GM12865 (cell line): Measurements from ENCODE around the gene CASZ1.
A peak's percentile ranks its signal among the peaks of the same experiment; 100 is the strongest.

Experiments used
- DNase-seq: peaks from one replicate; pipeline ENCODE4 v3.0.0; 2010; ENCODE audit warnings: low read depth
- H3K4me3 ChIP-seq: 2 replicates; pipeline ENCODE4 v1.5.1; 2011; ENCODE audit warnings: mild to moderate bottlenecking, low read depth, low read length, control low read depth
- TF ChIP-seq, protein P1 (sequence below): IDR thresholded peaks from 2 replicates; pipeline ENCODE4 v1.5.1; 2011; ENCODE audit warnings: low read length, control low read depth, low read depth, inconsistent platforms; ENCODE audit not compliant: insufficient read depth; ENCODE audit errors: missing control alignments

CASZ1 gene

DNA sequence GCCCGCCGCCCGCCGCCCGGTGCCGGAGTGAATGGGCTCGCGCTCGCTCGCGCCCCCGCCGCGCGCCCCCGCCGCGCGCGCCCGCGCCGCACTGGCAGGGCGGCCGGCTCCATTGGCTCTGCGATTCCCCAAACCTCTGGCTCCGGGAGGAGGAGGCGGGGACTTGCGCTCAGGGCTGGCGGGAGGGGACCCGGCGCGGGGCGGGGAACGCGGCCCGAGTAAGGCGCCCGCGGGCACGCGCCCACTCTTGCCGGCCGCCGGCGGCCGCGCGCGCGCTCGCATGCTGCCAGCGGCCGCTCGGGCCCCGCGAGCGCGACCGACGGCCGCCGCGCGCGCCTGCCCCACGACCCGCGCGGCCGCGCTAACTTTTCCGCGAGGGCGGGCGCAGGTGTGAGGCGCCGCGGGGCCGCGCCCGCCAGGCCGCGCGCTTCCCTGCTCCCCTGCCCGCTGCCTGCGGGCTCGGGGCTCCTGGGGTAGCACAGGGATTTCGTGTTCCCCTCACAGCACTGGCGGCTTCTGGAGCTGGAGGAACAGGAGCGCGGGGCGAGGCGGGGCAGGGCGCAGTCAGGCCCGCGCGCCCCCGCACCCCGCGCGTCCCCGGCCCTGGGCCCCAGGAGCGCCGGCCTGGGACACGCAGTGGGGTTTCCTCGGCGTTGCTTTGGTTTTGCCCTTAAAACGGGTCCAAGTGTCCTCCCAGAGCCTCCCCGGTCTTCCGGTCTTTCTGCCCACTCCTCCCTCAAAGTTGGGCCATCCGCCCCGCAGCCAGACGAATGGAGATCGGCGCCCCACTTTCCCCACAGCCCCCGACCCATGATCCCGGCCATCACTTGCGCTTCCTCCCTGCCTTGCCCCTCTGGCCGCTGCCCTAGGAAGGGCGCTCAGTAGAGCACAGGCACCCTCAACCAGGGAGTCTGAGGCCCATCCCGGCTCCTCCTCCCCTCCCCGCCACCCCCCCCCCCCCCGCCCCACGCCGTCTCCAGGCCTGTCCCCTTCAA, 101.5 kb downstream of the CASZ1 start:
- H3K4me3 ChIP-seq, result peak overlapping the region; percentile 30; the same call in 1 of the 2 replicates
- TF ChIP-seq, protein P1, sequence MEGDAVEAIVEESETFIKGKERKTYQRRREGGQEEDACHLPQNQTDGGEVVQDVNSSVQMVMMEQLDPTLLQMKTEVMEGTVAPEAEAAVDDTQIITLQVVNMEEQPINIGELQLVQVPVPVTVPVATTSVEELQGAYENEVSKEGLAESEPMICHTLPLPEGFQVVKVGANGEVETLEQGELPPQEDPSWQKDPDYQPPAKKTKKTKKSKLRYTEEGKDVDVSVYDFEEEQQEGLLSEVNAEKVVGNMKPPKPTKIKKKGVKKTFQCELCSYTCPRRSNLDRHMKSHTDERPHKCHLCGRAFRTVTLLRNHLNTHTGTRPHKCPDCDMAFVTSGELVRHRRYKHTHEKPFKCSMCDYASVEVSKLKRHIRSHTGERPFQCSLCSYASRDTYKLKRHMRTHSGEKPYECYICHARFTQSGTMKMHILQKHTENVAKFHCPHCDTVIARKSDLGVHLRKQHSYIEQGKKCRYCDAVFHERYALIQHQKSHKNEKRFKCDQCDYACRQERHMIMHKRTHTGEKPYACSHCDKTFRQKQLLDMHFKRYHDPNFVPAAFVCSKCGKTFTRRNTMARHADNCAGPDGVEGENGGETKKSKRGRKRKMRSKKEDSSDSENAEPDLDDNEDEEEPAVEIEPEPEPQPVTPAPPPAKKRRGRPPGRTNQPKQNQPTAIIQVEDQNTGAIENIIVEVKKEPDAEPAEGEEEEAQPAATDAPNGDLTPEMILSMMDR, result no peak
- DNase-seq, result peak; percentile 91

DNA sequence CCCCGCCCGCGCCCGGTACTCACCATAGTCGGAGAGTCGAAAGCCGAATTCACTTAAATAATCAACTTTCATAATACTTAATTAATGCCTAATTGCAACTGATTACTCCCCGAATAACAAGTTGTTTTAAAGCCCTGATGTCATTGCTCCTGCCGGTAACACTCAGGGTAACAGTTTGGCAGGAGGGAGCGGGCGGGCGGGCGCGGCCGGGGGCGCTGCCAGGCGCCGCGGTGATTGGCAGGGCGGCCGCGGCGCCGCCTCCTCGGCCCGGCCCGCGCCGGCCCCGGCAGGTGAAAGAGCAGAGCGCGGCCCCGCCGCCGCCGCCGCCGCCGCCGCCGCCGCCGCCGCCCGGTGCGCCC, 102.2 kb downstream of the CASZ1 start:
- TF ChIP-seq, protein P1, result no peak
- DNase-seq, result peak; percentile 68
- peak overlapping the region; percentile 63 for H3K4me3 ChIP-seq

DNA sequence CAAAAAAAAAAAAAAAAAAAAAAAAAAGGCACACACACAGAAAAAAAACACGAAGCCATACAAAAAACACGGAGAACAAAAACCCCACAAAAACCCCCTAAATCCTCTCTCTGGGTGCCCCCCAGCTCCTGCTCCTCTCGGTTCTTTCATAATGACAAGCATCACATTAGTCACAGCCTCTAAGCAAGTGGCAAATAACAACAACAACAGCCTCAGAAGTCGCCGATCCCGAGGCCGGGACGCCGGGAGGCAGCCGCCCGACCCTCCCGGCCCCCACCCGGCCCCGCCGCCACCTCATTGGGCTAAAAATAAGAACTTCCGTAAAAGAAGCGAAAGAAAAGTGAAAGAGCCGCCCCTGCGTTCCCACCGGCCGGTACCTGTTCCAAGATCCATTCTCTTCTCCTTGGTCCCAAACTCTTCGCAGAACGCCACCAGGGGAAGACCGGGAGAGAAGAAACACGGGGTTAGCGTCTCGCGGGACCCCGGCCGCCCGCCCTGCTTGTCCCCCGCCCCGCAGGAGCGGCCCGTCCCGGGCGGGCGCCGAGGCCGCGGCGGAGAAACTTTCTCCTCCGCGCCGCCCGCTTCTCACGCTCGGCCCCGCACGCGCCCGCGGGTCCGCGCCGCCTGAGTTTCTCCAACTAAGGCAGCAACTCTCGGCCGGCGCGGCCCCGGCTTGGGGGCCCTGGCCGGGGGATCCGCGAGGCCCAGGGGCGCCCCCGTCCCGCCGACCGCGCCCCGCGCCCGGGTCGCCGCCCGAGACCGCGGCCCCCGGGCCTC, 102.8 kb downstream of the CASZ1 start:
- peak; percentile 53 for DNase-seq
- peak overlapping the region; percentile 63 for H3K4me3 ChIP-seq
- TF ChIP-seq, protein P1, result no peak

DNA sequence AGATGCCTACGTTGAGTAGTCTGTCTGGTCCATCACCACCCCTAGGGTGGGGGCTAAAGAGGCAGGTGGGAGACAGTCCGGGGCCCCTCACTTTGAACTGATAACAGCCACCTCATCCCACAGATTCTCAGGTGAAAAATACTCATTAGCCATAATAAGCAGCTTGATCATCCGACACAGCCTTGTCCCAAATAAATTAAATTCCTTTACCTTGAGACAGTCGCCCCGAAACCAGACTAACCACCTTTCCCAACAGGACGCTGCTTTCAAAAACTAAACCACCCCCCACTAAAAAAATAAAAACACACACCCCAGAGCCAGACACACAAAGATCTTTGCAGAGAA, 103.3 kb downstream of the CASZ1 start:
- TF ChIP-seq, protein P1, result no peak
- peak overlapping the region; percentile 63 for H3K4me3 ChIP-seq
- no peak for DNase-seq

DNA sequence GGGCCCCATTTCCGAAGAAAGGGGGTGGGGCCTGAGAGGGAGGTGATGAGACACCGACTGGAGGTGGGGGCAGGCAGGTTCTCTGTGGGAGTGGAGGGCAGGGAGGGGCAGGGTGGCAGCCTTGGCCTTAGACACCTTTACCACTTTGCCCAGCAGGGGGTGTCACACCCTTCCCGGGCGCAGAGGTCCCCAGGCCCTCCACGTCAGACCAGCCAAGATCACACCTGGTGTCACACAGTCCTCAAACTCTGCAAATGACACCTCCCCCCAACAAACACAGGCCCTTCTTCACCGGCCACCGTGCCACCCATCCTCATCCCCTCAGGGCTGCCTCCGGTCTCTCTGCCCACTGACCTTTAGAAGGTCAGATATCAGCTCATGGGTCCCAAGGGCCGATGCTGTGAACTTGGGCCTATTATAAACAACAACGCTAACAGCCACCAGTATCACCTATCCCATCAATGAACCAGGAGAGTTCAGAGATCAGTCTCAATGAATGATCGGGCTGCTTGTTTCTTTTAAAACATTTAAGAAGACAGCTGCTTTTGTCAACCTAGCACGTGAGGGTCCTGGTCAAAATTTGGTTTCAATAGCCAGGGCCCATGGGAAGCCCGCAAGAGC, 103.9 kb downstream of the CASZ1 start:
- TF ChIP-seq, protein P1, result peak; percentile 80
- peak; percentile 84 for DNase-seq
- peak overlapping the region; percentile 63 for H3K4me3 ChIP-seq

DNA sequence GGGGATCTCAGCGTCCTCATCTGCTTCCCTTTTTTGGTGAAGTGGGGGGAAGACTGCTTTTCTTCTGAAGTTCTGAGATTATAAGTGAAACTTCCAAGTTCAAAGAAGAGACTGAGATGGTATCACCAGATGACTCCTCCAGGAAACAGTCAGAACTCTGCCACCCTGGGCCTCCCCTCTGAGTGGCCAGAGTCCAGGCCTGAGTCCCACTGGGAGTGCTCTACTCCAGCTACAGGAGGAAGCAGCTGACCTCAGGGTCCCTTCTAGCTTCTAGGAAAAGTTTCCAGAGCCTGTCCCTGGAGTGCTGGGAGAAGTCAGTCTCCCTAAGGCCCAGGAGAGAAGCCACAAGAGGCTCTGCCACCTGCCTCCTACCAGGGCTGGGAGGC, 104.7 kb downstream of the CASZ1 start:
- H3K4me3 ChIP-seq, result no peak overlapping the region
- DNase-seq, result peak; percentile 51
- TF ChIP-seq, protein P1, result no peak
